A549 (cell line): ENCODE measurements around the gene SLC6A3. TPM values are rescaled to one million over a fixed set of nuclear protein-coding genes. Genes with fewer than 3 reads are reported as not detected.

Experiments used
- ATAC-seq, 2 experiments: fragments of 200-7000 bp in 1 of 2; fragments of >200 bp in 1 of 2; cut with Nextera tagmentation in 1 of 2; cut with Tn5 transposase in 1 of 2; 3 replicates each; pipeline versions ENCODE4 v1.8.0 to v1.9.1; 2018 to 2020; ENCODE audit warnings: mild to moderate bottlenecking in 1 of 2, moderate library complexity in 1 of 2
- CTCF ChIA-PET: fragments of 300-600 bp; sonication (Branson Sonifier 250); formaldehyde crosslinking; extraction: SDS; loops from one replicate; lab custom pipeline; 2021; ENCODE audit warnings: antibody characterized with exemption, inconsistent platforms; lab: Yijun Ruan, JAX
- POLR2A ChIA-PET: fragments of 350-600 bp; formaldehyde crosslinking; extraction: SDS; loops from one replicate; lab custom pipeline; 2021; ENCODE audit warnings: antibody characterized with exemption, inconsistent platforms; lab: Yijun Ruan, JAX
- DNase-seq, 2 experiments: peaks; one replicate each; pipeline versions ENCODE4 v3.0.0 to v3.0.0-alpha.2; 2011 to 2016; ENCODE audit warnings: low read depth in 1 of 2, low spot score in 1 of 2
- FAIRE-seq: peaks from 2 replicates; lab custom pipeline; 2011; peaks lifted over from hg19 to GRCh38; lab: Jason Lieb, UNC
- H3K27ac ChIP-seq, 2 experiments: fragments of >200 bp; sonication (Bioruptor Twin); formaldehyde crosslinking; 3 replicates each; pipeline ENCODE4 v1.5.1; 2016 to 2017
- H3K4me1 ChIP-seq: fragments of >200 bp; sonication (Bioruptor Twin); formaldehyde crosslinking; 3 replicates; pipeline ENCODE4 v1.6.1; 2016
- H3K4me2 ChIP-seq: fragments of >200 bp; sonication (Bioruptor Twin); formaldehyde crosslinking; 3 replicates; pipeline ENCODE4 v1.6.1; 2016
- H3K4me3 ChIP-seq: fragments of >200 bp; sonication (Bioruptor Twin); formaldehyde crosslinking; 3 replicates; pipeline ENCODE4 v1.5.1; 2016
- H3K9me3 ChIP-seq: fragments of >200 bp; sonication (Bioruptor Twin); formaldehyde crosslinking; 3 replicates; pipeline ENCODE4 v1.6.1; 2016
- BCL3 ChIP-seq: fragments of >200 bp; sonication (Bioruptor Twin); formaldehyde crosslinking; IDR thresholded peaks from 3 replicates; pipeline ENCODE4 v1.6.1; 2016
- CEBPB ChIP-seq, 2 experiments: fragments of >200 bp in 1 of 2; sonication (Bioruptor Twin) in 1 of 2; formaldehyde crosslinking in 1 of 2; IDR thresholded peaks; 2 replicates each; pipeline ENCODE4 v1.6.1; 2012 to 2016
- CHD4 ChIP-seq: fragments of 200-600 bp; sonication (generic); IDR thresholded peaks from 2 replicates; pipeline ENCODE4 v1.6.1; 2016; ENCODE audit warnings: antibody characterized with exemption, mild to moderate bottlenecking, borderline replicate concordance
- CTCF ChIP-seq: fragments of >200 bp; sonication (Bioruptor Twin); formaldehyde crosslinking; IDR thresholded peaks from 3 replicates; pipeline ENCODE4 v1.5.1; 2016
- EHMT2 ChIP-seq: fragments of 200-600 bp; sonication (generic); IDR thresholded peaks from 2 replicates; pipeline ENCODE4 v1.6.1; 2016; ENCODE audit warnings: antibody characterized with exemption, low read depth, mild to moderate bottlenecking, moderate library complexity
- GATA3 ChIP-seq: IDR thresholded peaks from 2 replicates; pipeline ENCODE4 v1.6.1; 2012; ENCODE audit warnings: borderline replicate concordance
- HEYL ChIP-seq: fragments of 250-450 bp; sonication (Bioruptor Pico); IDR thresholded peaks from 2 replicates; pipeline ENCODE4 v1.8.0; 2021; ENCODE audit warnings: mild to moderate bottlenecking, moderate library complexity
- KDM1A ChIP-seq: fragments of 200-600 bp; sonication (generic); IDR thresholded peaks from 2 replicates; pipeline ENCODE4 v1.6.1; 2016; ENCODE audit warnings: low read depth, mild to moderate bottlenecking
- KDM5A ChIP-seq: fragments of 200-600 bp; sonication (generic); IDR thresholded peaks from 2 replicates; pipeline ENCODE4 v1.6.1; 2016; ENCODE audit warnings: antibody characterized with exemption, mild to moderate bottlenecking
- MAZ ChIP-seq: fragments of 150-350 bp; IDR thresholded peaks from 2 replicates; pipeline ENCODE4 v1.6.1; 2014; ENCODE audit warnings: antibody characterized with exemption, low read depth, low read length, borderline replicate concordance
- NFE2L2 ChIP-seq: fragments of 150-350 bp; conservative IDR thresholded peaks from 2 replicates; pipeline ENCODE4 v1.6.1; 2014; ENCODE audit warnings: low read length
- NR3C1 ChIP-seq: fragments of >200 bp; sonication (Bioruptor Twin); formaldehyde crosslinking; IDR thresholded peaks from 3 replicates; pipeline ENCODE4 v1.6.1; 2017
- RAD21 ChIP-seq, 2 experiments: fragments of >200 bp in 1 of 2; sonication (Bioruptor Twin) in 1 of 2; formaldehyde crosslinking in 1 of 2; IDR thresholded peaks in 1 of 2; conservative IDR thresholded peaks in 1 of 2; 2 replicates in 1 of 2; 3 replicates in 1 of 2; pipeline ENCODE4 v1.6.1; 2012 to 2018; ENCODE audit warnings: inconsistent platforms in 1 of 2
- RCOR1 ChIP-seq: fragments of 150-350 bp; IDR thresholded peaks from 2 replicates; pipeline ENCODE4 v1.6.1; 2014; ENCODE audit warnings: antibody characterized with exemption, low read length, low read depth
- RFX5 ChIP-seq: fragments of 450-650 bp; IDR thresholded peaks from 2 replicates; pipeline ENCODE4 v1.7.1; 2014; ENCODE audit warnings: antibody characterized with exemption, mild to moderate bottlenecking, moderate library complexity
- SREBF2 ChIP-seq: fragments of 450-650 bp; IDR thresholded peaks from 2 replicates; pipeline ENCODE4 v1.6.1; 2014; ENCODE audit warnings: mild to moderate bottlenecking, moderate library complexity
- TP53 ChIP-seq: fragments of 250-450 bp; sonication (Bioruptor Pico); IDR thresholded peaks from 2 replicates; pipeline ENCODE4 v1.5.0; 2021; ENCODE audit warnings: mild to moderate bottlenecking, moderate library complexity
- ZC3H11A ChIP-seq: fragments of 450-650 bp; IDR thresholded peaks from 2 replicates; pipeline ENCODE4 v1.6.1; 2014; ENCODE audit warnings: antibody characterized with exemption, mild to moderate bottlenecking
- ZFP36 ChIP-seq: fragments of 450-650 bp; IDR thresholded peaks from 2 replicates; pipeline ENCODE4 v1.6.1; 2014; ENCODE audit warnings: borderline replicate concordance; ENCODE audit not compliant: partially characterized antibody
- ZNF302 ChIP-seq: fragments of 250-450 bp; sonication (Bioruptor Pico); IDR thresholded peaks from 2 replicates; pipeline ENCODE4 v1.9.0; 2021; ENCODE audit warnings: inconsistent platforms, mild to moderate bottlenecking, moderate library complexity
- ZSCAN20 ChIP-seq: fragments of 250-450 bp; sonication (Bioruptor Pico); IDR thresholded peaks from 2 replicates; pipeline ENCODE4 v1.8.0; 2022; ENCODE audit warnings: mild to moderate bottlenecking, moderate library complexity
- WGBS: methylation state at CpG from one replicate; pipeline ENCODE4 v1.1.6; 2017; ENCODE audit errors: missing lambda C conversion rate; 5-methylcytosine and 5-hydroxymethylcytosine counted together
- polyA minus RNA-seq: library from RNA; depleted of rRNA, polyadenylated mRNA; stranded (reverse); fragments of >200 nt; gene quantifications from 2 replicates; pipeline ENCODE4 v1.2.3, GENCODE V29; 2011; rRNA and poly(A)+ RNA removed
- polyA plus RNA-seq, 4 experiments: library from polyadenylated mRNA; depleted of rRNA in 3 of 4; stranded (reverse); fragments of >200 nt; fragmentation: RNase III in 1 of 4; extraction: RNeasy Plus Mini Kit Qiagen cat#74134 plus additional on column Dnase treatment in 1 of 4; gene quantifications; 2 replicates in 3 of 4; 3 replicates in 1 of 4; pipeline ENCODE4 v1.2.3, GENCODE V29; 2011 to 2017
- TF ChIP-seq, protein P1 (sequence below): fragments of >200 bp; sonication (Bioruptor Twin); formaldehyde crosslinking; IDR thresholded peaks from 2 replicates; pipeline ENCODE4 v1.6.1; 2016
- TF ChIP-seq, protein P2 (sequence below): fragments of 200-600 bp; sonication (generic); IDR thresholded peaks from 2 replicates; pipeline ENCODE4 v1.6.1; 2016; ENCODE audit warnings: antibody characterized with exemption, mild to moderate bottlenecking, moderate library complexity

SLC6A3 gene
- 0.05 TPM in 1 of 2 replicates, not detected in the other for polyA plus RNA-seq (2011; rRNA removed)
- 0.01 and 0.04 TPM in 2 replicates for polyA plus RNA-seq (2012; cell fraction: cytosol; rRNA removed)
- 0.06 and 0.07 TPM in 2 replicates for polyA plus RNA-seq (2012; cell fraction: nucleus; rRNA removed)
- 0.03 to 0.06 TPM (median 0.05 TPM) in 3 replicates for polyA plus RNA-seq (2017; fragmentation: RNase III; extraction: RNeasy Plus Mini Kit Qiagen cat#74134 plus additional on column Dnase treatment)
- polyA minus RNA-seq: 0.15 and 0.29 TPM in 2 replicates

DNA sequence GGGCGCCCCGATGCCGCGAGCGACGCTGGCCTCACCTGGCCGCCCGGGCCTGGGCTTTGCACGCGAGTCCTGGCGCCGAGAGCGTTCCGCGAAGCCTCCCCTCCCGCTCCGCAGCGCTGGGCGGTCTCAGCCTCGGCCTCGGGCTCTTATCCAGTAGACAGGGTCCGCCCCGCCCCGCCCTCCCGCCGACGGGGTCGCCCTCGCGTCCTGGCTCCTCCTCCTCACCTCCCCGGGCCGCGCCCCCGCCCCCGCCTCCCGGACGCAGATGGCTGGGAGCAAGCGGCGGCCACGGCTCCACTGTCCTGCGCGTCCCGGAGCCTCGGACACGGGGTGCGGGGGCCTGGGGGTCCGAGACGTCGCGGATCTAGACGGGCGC lies at the start of gene SLC6A3:
SLC6A3 (minus strand) TSS at position 128 of the 376 bp plus-strand sequence. CDS start 2,243 bp downstream, outside the sequence.
- H3K4me1 ChIP-seq: peaks cover 9% of the 10 kb centered on the region; the same call in 1 of the 3 replicates
- H3K9me3 ChIP-seq: no peaks in the 10 kb centered on the region
- DNase-seq: no peak
- peak within 1 kb of the TSS; percentile 22; the same call in 2 of the 3 replicates for H3K4me3 ChIP-seq
- POLR2A ChIA-PET: no interaction called here
- TF ChIP-seq ZFP36: no peak
- no peak for TF ChIP-seq GATA3
- TF ChIP-seq, protein P1, sequence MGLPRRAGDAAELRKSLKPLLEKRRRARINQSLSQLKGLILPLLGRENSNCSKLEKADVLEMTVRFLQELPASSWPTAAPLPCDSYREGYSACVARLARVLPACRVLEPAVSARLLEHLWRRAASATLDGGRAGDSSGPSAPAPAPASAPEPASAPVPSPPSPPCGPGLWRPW: no peak
- no peak for TF ChIP-seq EHMT2
- no peak for TF ChIP-seq ZNF302 (CRISPR knock-in tag)
- TF ChIP-seq RFX5: no peak
- no peak for TF ChIP-seq MAZ
- no peak for TF ChIP-seq HEYL (CRISPR knock-in tag)
- no peak for TF ChIP-seq CTCF
- TF ChIP-seq RCOR1: no peak
- no peak for TF ChIP-seq KDM5A
- TF ChIP-seq BCL3: no peak
- TF ChIP-seq RAD21 (conservative IDR thresholded peaks at IDR 0.05 in 1 of 2, IDR thresholded peaks at IDR 0.05 in 1 of 2): no peak
- no peak for TF ChIP-seq KDM1A
- TF ChIP-seq ZSCAN20 (CRISPR knock-in tag): no peak
- TF ChIP-seq SREBF2: no peak
- H3K27ac ChIP-seq: no peak within 1 kb of the TSS
- H3K4me2 ChIP-seq: peak within 1 kb of the TSS; percentile 53
- 30% methylated on average over 9 of the region's 52 CpGs for WGBS
- FAIRE-seq: no peak
- CTCF ChIA-PET: interaction anchor here (0.5 kb wide), 1 partner anchor 98 kb away, joined by 3 read pairs; no protein-coding TSS in a partner anchor
- ATAC-seq: peak in 1 of 2 experiments; percentile 36; a peak in 3 of 6 replicates

GRCh38 chr5:1493941-1494340 lies 48.7 kb upstream of the SLC6A3 start:
- no peak overlapping the region for H3K4me2 ChIP-seq
- TF ChIP-seq CEBPB (IDR thresholded peaks at IDR 0.05) (no peak), CHD4 (no peak), HEYL (CRISPR knock-in tag) (no peak), BCL3 (no peak), NFE2L2 (no peak), ZC3H11A (no peak), RCOR1 (no peak), TP53 (CRISPR knock-in tag) (no peak), NR3C1 (no peak)
- TF ChIP-seq, protein P2, sequence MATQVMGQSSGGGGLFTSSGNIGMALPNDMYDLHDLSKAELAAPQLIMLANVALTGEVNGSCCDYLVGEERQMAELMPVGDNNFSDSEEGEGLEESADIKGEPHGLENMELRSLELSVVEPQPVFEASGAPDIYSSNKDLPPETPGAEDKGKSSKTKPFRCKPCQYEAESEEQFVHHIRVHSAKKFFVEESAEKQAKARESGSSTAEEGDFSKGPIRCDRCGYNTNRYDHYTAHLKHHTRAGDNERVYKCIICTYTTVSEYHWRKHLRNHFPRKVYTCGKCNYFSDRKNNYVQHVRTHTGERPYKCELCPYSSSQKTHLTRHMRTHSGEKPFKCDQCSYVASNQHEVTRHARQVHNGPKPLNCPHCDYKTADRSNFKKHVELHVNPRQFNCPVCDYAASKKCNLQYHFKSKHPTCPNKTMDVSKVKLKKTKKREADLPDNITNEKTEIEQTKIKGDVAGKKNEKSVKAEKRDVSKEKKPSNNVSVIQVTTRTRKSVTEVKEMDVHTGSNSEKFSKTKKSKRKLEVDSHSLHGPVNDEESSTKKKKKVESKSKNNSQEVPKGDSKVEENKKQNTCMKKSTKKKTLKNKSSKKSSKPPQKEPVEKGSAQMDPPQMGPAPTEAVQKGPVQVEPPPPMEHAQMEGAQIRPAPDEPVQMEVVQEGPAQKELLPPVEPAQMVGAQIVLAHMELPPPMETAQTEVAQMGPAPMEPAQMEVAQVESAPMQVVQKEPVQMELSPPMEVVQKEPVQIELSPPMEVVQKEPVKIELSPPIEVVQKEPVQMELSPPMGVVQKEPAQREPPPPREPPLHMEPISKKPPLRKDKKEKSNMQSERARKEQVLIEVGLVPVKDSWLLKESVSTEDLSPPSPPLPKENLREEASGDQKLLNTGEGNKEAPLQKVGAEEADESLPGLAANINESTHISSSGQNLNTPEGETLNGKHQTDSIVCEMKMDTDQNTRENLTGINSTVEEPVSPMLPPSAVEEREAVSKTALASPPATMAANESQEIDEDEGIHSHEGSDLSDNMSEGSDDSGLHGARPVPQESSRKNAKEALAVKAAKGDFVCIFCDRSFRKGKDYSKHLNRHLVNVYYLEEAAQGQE: no peak
- TF ChIP-seq, protein P1: no peak
- no peaks in the 10 kb centered on the region for H3K9me3 ChIP-seq
- ChIA-PET POLR2A (no interaction called here), CTCF (no interaction called here)
- peaks cover 7% of the 10 kb centered on the region; the same call in 1 of the 3 replicates for H3K4me1 ChIP-seq
- FAIRE-seq (no peak), ATAC-seq (no peak), DNase-seq (no peak)
- 94% methylated on average over 12 of the region's 12 CpGs for WGBS
- H3K4me3 ChIP-seq: no peak overlapping the region
- H3K27ac ChIP-seq: no peak overlapping the region
